OCI-LY3 (cell line): ENCODE data around the gene MMP28.

Experiments
- EZH2phosphoT487 ChIP-seq: fragments of 200-600 bp; shearing (Covaris generic); IDR thresholded peaks from 2 replicates; pipeline ENCODE4 v1.6.1; 2018; ENCODE audit warnings: antibody characterized with exemption, mixed run types, low read depth
- TF ChIP-seq, protein P1 (sequence below): fragments of 200-600, 300-600 bp; sonication (generic); IDR thresholded peaks from 2 replicates; pipeline ENCODE4 v1.5.1; 2014; ENCODE audit warnings: antibody characterized with exemption, low read length, low read depth

DNA sequence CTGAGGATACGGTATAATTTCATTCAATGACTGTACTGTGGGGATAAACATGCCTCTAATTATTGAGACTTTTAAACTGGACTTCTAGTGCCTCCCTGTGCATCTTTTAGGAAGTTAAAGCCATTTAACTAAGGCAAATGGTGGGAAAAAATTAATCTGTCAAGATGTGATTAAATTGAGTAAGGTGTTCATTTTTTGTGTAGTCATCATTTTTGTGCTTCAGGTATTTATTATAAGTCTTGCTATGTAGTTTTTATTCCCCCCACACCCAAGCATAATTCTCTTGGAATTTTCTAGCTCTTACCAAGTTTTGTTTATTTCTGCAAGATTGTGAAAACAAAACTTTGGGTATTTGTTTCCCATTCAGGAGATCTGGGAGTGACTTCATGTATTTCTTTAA is 24.0 kb upstream of the MMP28 start:
- TF ChIP-seq, protein P1, sequence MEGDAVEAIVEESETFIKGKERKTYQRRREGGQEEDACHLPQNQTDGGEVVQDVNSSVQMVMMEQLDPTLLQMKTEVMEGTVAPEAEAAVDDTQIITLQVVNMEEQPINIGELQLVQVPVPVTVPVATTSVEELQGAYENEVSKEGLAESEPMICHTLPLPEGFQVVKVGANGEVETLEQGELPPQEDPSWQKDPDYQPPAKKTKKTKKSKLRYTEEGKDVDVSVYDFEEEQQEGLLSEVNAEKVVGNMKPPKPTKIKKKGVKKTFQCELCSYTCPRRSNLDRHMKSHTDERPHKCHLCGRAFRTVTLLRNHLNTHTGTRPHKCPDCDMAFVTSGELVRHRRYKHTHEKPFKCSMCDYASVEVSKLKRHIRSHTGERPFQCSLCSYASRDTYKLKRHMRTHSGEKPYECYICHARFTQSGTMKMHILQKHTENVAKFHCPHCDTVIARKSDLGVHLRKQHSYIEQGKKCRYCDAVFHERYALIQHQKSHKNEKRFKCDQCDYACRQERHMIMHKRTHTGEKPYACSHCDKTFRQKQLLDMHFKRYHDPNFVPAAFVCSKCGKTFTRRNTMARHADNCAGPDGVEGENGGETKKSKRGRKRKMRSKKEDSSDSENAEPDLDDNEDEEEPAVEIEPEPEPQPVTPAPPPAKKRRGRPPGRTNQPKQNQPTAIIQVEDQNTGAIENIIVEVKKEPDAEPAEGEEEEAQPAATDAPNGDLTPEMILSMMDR = no peak
- TF ChIP-seq EZH2phosphoT487 = no peak
